H1 (cell line): ENCODE measurements around the gene ZNF132. TPM values are rescaled to one million over a fixed set of nuclear protein-coding genes. Genes with fewer than 3 reads are reported as not detected.

Source experiments
- ATF2 ChIP-seq: IDR thresholded peaks from 2 replicates; pipeline ENCODE4 v1.6.1; 2012; ENCODE audit warnings: low read length, inconsistent platforms
- ATF3 ChIP-seq: IDR thresholded peaks from 2 replicates; pipeline ENCODE4 v1.6.1; 2011; ENCODE audit warnings: low read depth, mild to moderate bottlenecking, low read length; ENCODE audit not compliant: insufficient read depth
- CBX5 ChIP-seq: fragments of 300-800, 300-1000 bp; sonication (generic); IDR thresholded peaks from 2 replicates; pipeline ENCODE4 v1.7.1; 2016; ENCODE audit warnings: antibody characterized with exemption, low read length, low read depth
- CBX8 ChIP-seq: fragments of 300-800, 300-1000 bp; sonication (generic); IDR thresholded peaks from 2 replicates; pipeline ENCODE4 v1.7.1; 2016; ENCODE audit warnings: low read depth, low read length, borderline replicate concordance
- CHD2 ChIP-seq: IDR thresholded peaks from 2 replicates; pipeline ENCODE4 v1.6.1; 2012; ENCODE audit warnings: low read length, improper control_type of control experiment
- E2F6 ChIP-seq: IDR thresholded peaks from 2 replicates; pipeline ENCODE4 v1.6.1; 2012; ENCODE audit warnings: inconsistent platforms
- EGR1 ChIP-seq: IDR thresholded peaks from 2 replicates; pipeline ENCODE4 v1.6.1; 2011; ENCODE audit warnings: low read depth, low read length, borderline replicate concordance
- NRF1 ChIP-seq: IDR thresholded peaks from 2 replicates; pipeline ENCODE4 v1.6.1; 2011; ENCODE audit warnings: mild to moderate bottlenecking, low read depth, low read length, improper control_type of control experiment
- POLR2A ChIP-seq, 2 experiments: IDR thresholded peaks; 1 replicate in 1 of 2; 2 replicates in 1 of 2; pipeline ENCODE4 v1.6.1; 2011; ENCODE audit warnings: low read depth in 2 of 2, low read length in 2 of 2, mild to moderate bottlenecking in 2 of 2; ENCODE audit errors: control extremely low read depth in 1 of 2
- POLR2AphosphoS5 ChIP-seq: IDR thresholded peaks from 2 replicates; pipeline ENCODE4 v1.6.1; 2011; ENCODE audit warnings: low read depth, low read length
- POU5F1 ChIP-seq: IDR thresholded peaks from 2 replicates; pipeline ENCODE4 v1.6.1; 2011; ENCODE audit warnings: low read depth, mild to moderate bottlenecking, low read length, moderate library complexity
- RAD21 ChIP-seq, 2 experiments: IDR thresholded peaks in 1 of 2; conservative IDR thresholded peaks in 1 of 2; 2 replicates each; pipeline ENCODE4 v1.6.1; 2011; ENCODE audit warnings: low read depth in 2 of 2, low read length in 2 of 2, improper control_type of control experiment in 1 of 2, inconsistent platforms in 1 of 2, mild to moderate bottlenecking in 1 of 2, moderate library complexity in 1 of 2
- RFX5 ChIP-seq: IDR thresholded peaks from 2 replicates; pipeline ENCODE4 v1.6.1; 2011; ENCODE audit warnings: low read depth, low read length, improper control_type of control experiment, borderline replicate concordance
- SIRT6 ChIP-seq: IDR thresholded peaks from one replicate; pipeline ENCODE4 v1.7.1; 2012; ENCODE audit warnings: low read length, inconsistent platforms
- SP2 ChIP-seq: IDR thresholded peaks from 2 replicates; pipeline ENCODE4 v1.6.1; 2012; ENCODE audit warnings: mild to moderate bottlenecking, low read length, inconsistent platforms
- TAF7 ChIP-seq: optimal IDR thresholded peaks from 2 replicates; pipeline ENCODE3; 2011; ENCODE audit warnings: low read depth, mild to moderate bottlenecking, inconsistent platforms, low read length, moderate library complexity, borderline replicate concordance
- USF2 ChIP-seq: IDR thresholded peaks from 2 replicates; pipeline ENCODE4 v1.6.1; 2011; ENCODE audit warnings: low read length, improper control_type of control experiment
- polyA plus RNA-seq, 7 experiments: library from polyadenylated mRNA; depleted of rRNA in 3 of 7; stranded (reverse) in 5 of 7; unstranded in 2 of 7; fragments of >200 nt in 5 of 7; fragments of 200-250 nt in 2 of 7; gene quantifications; 1 replicate in 5 of 7; 2 replicates in 1 of 7; 4 replicates in 1 of 7; pipeline versions ENCODE4 v1.2.1 to v1.2.3, GENCODE V29; 2011 to 2013; ENCODE audit warnings: missing spikeins in 2 of 7, mixed read lengths in 2 of 7
- total RNA-seq: library from RNA; stranded (reverse); fragmentation: NEBNext Ultra II Directional; extraction: Animal tissue kit (Norgen Biotek cat#: 25700); gene quantifications from 2 replicates; pipeline ENCODE4 v1.2.1, GENCODE V29; 2021

ZNF132 gene
- total and polyA plus RNA-seq, 2 of the 8 experiments (the other 6 are each of a cell fraction or from before 2014, with no cell fraction given) = 0.89 to 1.9 TPM

GRCh38 chr19:58451358-58452101 is 11.6 kb upstream of the ZNF132 start, which contains the start of gene ZNF324B (continued):
- TF ChIP-seq ATF2 (no peak), ATF3 (no peak), CBX5 (no peak), USF2 (no peak), SP2 (peak; percentile 36; the same call in 1 of the 2 replicates), CHD2 (peak; percentile 63; the same call in 1 of the 2 replicates), RAD21 (IDR thresholded peaks at IDR 0.05 in 1 of 2, conservative IDR thresholded peaks at IDR 0.05 in 1 of 2; ENCODE audit: low read depth in 2 of 2, low read length in 2 of 2) (0 out of 4 replicates have a peak, but pooled peaks of 1 of the 2 experiments have one; percentile 0), SIRT6 (no peak), CBX8 (no peak), POLR2A (IDR thresholded peaks at IDR 0.05; ENCODE audit: control extremely low read depth in 1 of 2, low read depth in 2 of 2, low read length in 2 of 2) (no peak), RFX5 (no peak), NRF1 (peak; percentile 43), POU5F1 (no peak), EGR1 (no peak), POLR2AphosphoS5 (no peak), E2F6 (no peak), TAF7 (no peak)
